NCI-H2196 (cell line): ENCODE measurements around the gene SELPLG.
"Not testable (repeated sequence)": the region's sequence is repeated elsewhere in the genome, so short reads cannot be mapped to it uniquely, and the experiment has no call there.

ENCODE experiments used
- DNase-seq: peaks from one replicate; lab custom pipeline; 2025; ENCODE audit not compliant: unreplicated experiment; lab: John Stamatoyannopoulos, UW

Gene SELPLG

GRCh38 chr12:108620236-108620879, 13.3 kb downstream of the SELPLG start:
- DNase-seq, result no peak

- DNase-seq, result no peak
Measured at GRCh38 chr12:108619369-108620160, 14.1 kb downstream of the SELPLG start.

- not testable (repeated sequence) for DNase-seq
Measured at GRCh38 chr12:108618953-108619274, 14.8 kb downstream of the SELPLG start.

GRCh38 chr12:108618079-108618952, 15.4 kb downstream of the SELPLG start:
- DNase-seq, result peak; percentile 91

- no peak for DNase-seq
Measured at GRCh38 chr12:108616941-108617858, 16.5 kb downstream of the SELPLG start.

GRCh38 chr12:108616359-108616758, 17.3 kb downstream of the SELPLG start:
- DNase-seq, result no peak

- no peak for DNase-seq
Measured at GRCh38 chr12:108615918-108616317, 17.8 kb downstream of the SELPLG start.

GRCh38 chr12:108614639-108615038, 19.1 kb downstream of the SELPLG start:
- DNase-seq, result no peak

GRCh38 chr12:108614041-108614440, 19.7 kb downstream of the SELPLG start:
- DNase-seq, result no peak

- no peak for DNase-seq
Measured at GRCh38 chr12:108613548-108613947, 20.1 kb downstream of the SELPLG start.

- peak; percentile 20 for DNase-seq
Measured at GRCh38 chr12:108612788-108613282, 20.9 kb downstream of the SELPLG start.

GRCh38 chr12:108611884-108612415, 21.7 kb downstream of the SELPLG start:
- DNase-seq, result no peak

GRCh38 chr12:108610856-108611605, 22.7 kb downstream of the SELPLG start:
- DNase-seq, result no peak

- DNase-seq, result no peak
Measured at GRCh38 chr12:108610336-108610815, 23.3 kb downstream of the SELPLG start.

GRCh38 chr12:108609537-108610335, 24.0 kb downstream of the SELPLG start:
- DNase-seq, result no peak

GRCh38 chr12:108608616-108609015, 25.1 kb downstream of the SELPLG start:
- DNase-seq, result no peak

- no peak for DNase-seq
Measured at GRCh38 chr12:108607981-108608600, 25.6 kb downstream of the SELPLG start.

GRCh38 chr12:108606492-108606891, 27.2 kb downstream of the SELPLG start:
- DNase-seq, result no peak
